C4-2B (cell line): ENCODE results near the gene PSD.

ENCODE experiments used
- ZFX ChIP-seq: fragments of 450-650 bp; IDR thresholded peaks from 2 replicates; pipeline ENCODE4 v1.6.1; 2017
- TF ChIP-seq, protein P1 (sequence below): fragments of 450-650 bp; conservative IDR thresholded peaks from 2 replicates; pipeline ENCODE4 v1.5.1; 2017; ENCODE audit warnings: mild to moderate bottlenecking

- TF ChIP-seq, protein P1, sequence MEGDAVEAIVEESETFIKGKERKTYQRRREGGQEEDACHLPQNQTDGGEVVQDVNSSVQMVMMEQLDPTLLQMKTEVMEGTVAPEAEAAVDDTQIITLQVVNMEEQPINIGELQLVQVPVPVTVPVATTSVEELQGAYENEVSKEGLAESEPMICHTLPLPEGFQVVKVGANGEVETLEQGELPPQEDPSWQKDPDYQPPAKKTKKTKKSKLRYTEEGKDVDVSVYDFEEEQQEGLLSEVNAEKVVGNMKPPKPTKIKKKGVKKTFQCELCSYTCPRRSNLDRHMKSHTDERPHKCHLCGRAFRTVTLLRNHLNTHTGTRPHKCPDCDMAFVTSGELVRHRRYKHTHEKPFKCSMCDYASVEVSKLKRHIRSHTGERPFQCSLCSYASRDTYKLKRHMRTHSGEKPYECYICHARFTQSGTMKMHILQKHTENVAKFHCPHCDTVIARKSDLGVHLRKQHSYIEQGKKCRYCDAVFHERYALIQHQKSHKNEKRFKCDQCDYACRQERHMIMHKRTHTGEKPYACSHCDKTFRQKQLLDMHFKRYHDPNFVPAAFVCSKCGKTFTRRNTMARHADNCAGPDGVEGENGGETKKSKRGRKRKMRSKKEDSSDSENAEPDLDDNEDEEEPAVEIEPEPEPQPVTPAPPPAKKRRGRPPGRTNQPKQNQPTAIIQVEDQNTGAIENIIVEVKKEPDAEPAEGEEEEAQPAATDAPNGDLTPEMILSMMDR: no peak
- TF ChIP-seq ZFX: no peak
Measured at GRCh38 chr10:102467971-102468438, 49.4 kb upstream of the PSD start.
